H1 (cell line): Measurements from ENCODE around the gene GLIS2. TPM values are rescaled to one million over a fixed set of nuclear protein-coding genes. Genes with fewer than 3 reads are reported as not detected.

ENCODE experiments used
- HDAC2 ChIP-seq, 2 experiments: fragments of 300-600 bp in 1 of 2; sonication (generic) in 1 of 2; IDR thresholded peaks; 2 replicates each; pipeline ENCODE4 v1.6.1; 2011 to 2012; ENCODE audit warnings: low read depth in 2 of 2, low read length in 2 of 2, mild to moderate bottlenecking in 2 of 2, moderate library complexity in 2 of 2, borderline replicate concordance in 1 of 2, inconsistent platforms in 1 of 2
- JUND ChIP-seq: IDR thresholded peaks from 2 replicates; pipeline ENCODE4 v1.6.1; 2011; ENCODE audit warnings: mild to moderate bottlenecking, improper control_type of control experiment, low read length
- SP1 ChIP-seq: IDR thresholded peaks from 2 replicates; pipeline ENCODE4 v1.6.1; 2011; ENCODE audit warnings: low read depth, low read length
- TCF12 ChIP-seq: IDR thresholded peaks from 2 replicates; pipeline ENCODE4 v1.6.1; 2011; ENCODE audit warnings: low read depth, mild to moderate bottlenecking, low read length
- polyA plus RNA-seq, 7 experiments: library from polyadenylated mRNA; depleted of rRNA in 3 of 7; stranded (reverse) in 5 of 7; unstranded in 2 of 7; fragments of >200 nt in 5 of 7; fragments of 200-250 nt in 2 of 7; gene quantifications; 1 replicate in 5 of 7; 2 replicates in 1 of 7; 4 replicates in 1 of 7; pipeline versions ENCODE4 v1.2.1 to v1.2.3, GENCODE V29; 2011 to 2013; ENCODE audit warnings: missing spikeins in 2 of 7, mixed read lengths in 2 of 7
- total RNA-seq: library from RNA; stranded (reverse); fragmentation: NEBNext Ultra II Directional; extraction: Animal tissue kit (Norgen Biotek cat#: 25700); gene quantifications from 2 replicates; pipeline ENCODE4 v1.2.1, GENCODE V29; 2021

The GLIS2 gene
- total and polyA plus RNA-seq, 2 of the 8 experiments (the other 6 are each of a cell fraction or from before 2014, with no cell fraction given), result 4.3 to 17.4 TPM

DNA sequence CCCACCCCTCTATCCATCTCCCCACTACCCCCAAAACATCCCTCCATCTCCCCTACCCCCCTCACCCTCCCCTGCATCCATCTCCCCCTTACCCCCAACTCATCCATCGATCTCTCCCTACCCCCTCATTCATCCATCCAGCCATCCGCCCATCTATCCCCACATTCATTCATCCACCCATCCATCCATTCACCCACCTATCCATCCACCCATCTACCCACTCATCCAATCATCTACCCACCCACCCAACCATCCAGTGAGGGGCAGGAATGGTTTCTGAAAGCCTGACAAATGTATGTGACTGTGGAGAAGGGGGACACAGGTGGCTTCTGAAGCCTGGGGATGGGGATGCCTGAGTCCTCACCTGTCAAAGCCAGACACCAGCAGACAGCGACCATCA lies 44.0 kb downstream of the GLIS2 start (continued):
- TF ChIP-seq TCF12, result no peak
- TF ChIP-seq JUND, result no peak
- no peak for TF ChIP-seq HDAC2 (IDR thresholded peaks at IDR 0.05; ENCODE audit: borderline replicate concordance in 1 of 2, low read depth in 2 of 2, low read length in 2 of 2)
- TF ChIP-seq SP1, result no peak
